WTC11 (cell line): ENCODE results near the gene EIF4ENIF1. TPM values are rescaled to one million over a fixed set of nuclear protein-coding genes. Genes with fewer than 3 reads are reported as not detected.

ENCODE experiments used
- ATAC-seq: fragments of 200-7000 bp; cut with Tn5 transposase; 2 replicates; pipeline ENCODE4 v1.10.0; 2021; ENCODE audit warnings: mild to moderate bottlenecking, moderate library complexity
- CTCF ChIA-PET: fragments of 300-600 bp; sonication (Branson Sonifier 250); formaldehyde crosslinking; loops from one replicate; lab custom pipeline; 2021; ENCODE audit warnings: antibody characterized with exemption; lab: Charles Lee
- POLR2A ChIA-PET: fragments of 350-600 bp; sonication (Branson Sonifier 250); formaldehyde crosslinking; loops from one replicate; lab custom pipeline; 2021; ENCODE audit warnings: antibody characterized with exemption; lab: Charles Lee
- DNase-seq: peaks from one replicate; pipeline ENCODE4 v3.0.0; 2021; ENCODE audit warnings: low spot score
- H3K27ac Mint-ChIP-seq: 2 replicates; pipeline ENCODE4 v1.8.0; 2021; ENCODE audit warnings: mixed read lengths
- H3K27me3 Mint-ChIP-seq: 2 replicates; pipeline ENCODE4 v1.8.0; 2021; ENCODE audit warnings: low read depth, mild to moderate bottlenecking, moderate library complexity, mixed read lengths
- H3K36me3 Mint-ChIP-seq: 2 replicates; pipeline ENCODE4 v1.8.0; 2021; ENCODE audit warnings: mixed read lengths
- H3K4me1 Mint-ChIP-seq: 2 replicates; pipeline ENCODE4 v1.8.0; 2022; ENCODE audit warnings: mixed read lengths
- H3K4me3 Mint-ChIP-seq: 2 replicates; pipeline ENCODE4 v1.8.0; 2021; ENCODE audit warnings: mild to moderate bottlenecking, moderate library complexity, mixed read lengths
- H3K9me3 Mint-ChIP-seq: 2 replicates; pipeline ENCODE4 v1.8.0; 2021; ENCODE audit warnings: mixed read lengths
- ATF1 ChIP-seq: sonication (generic); formaldehyde crosslinking; IDR thresholded peaks from 2 replicates; pipeline ENCODE4 v1.8.1; 2023; ENCODE audit warnings: mild to moderate bottlenecking, moderate library complexity, missing genetic modification reagents
- CREB1 ChIP-seq: sonication (generic); formaldehyde crosslinking; IDR thresholded peaks from 2 replicates; pipeline ENCODE4 v1.8.0; 2023; ENCODE audit warnings: mild to moderate bottlenecking, missing genetic modification reagents
- ETV6 ChIP-seq: sonication (generic); formaldehyde crosslinking; IDR thresholded peaks from 2 replicates; pipeline ENCODE4 v1.8.1; 2022; ENCODE audit warnings: mild to moderate bottlenecking, missing genetic modification reagents
- GABPB1 ChIP-seq: sonication (generic); formaldehyde crosslinking; IDR thresholded peaks from 2 replicates; pipeline ENCODE4 v1.8.1; 2023; ENCODE audit warnings: mild to moderate bottlenecking, missing genetic modification reagents
- GRHL2 ChIP-seq: fragments of 250-450 bp; sonication (Bioruptor Pico); IDR thresholded peaks from 2 replicates; pipeline ENCODE4 v1.8.0; 2022; ENCODE audit warnings: mild to moderate bottlenecking, moderate library complexity; ENCODE audit not compliant: insufficient replicate concordance, severe bottlenecking
- GTF2I ChIP-seq: fragments of 250-450 bp; sonication (Bioruptor Pico); conservative IDR thresholded peaks from 2 replicates; pipeline ENCODE4 v1.4.0; 2021; ENCODE audit warnings: mild to moderate bottlenecking
- HMGXB4 ChIP-seq: sonication (generic); formaldehyde crosslinking; IDR thresholded peaks from 2 replicates; pipeline ENCODE4 v1.8.1; 2023; ENCODE audit warnings: mild to moderate bottlenecking, moderate library complexity, missing genetic modification reagents
- IRF2 ChIP-seq: sonication (generic); formaldehyde crosslinking; IDR thresholded peaks from 2 replicates; pipeline ENCODE4 v1.8.0; 2022; ENCODE audit warnings: low read depth, missing genetic modification reagents, borderline replicate concordance
- JAZF1 ChIP-seq: fragments of 250-450 bp; sonication (Bioruptor Pico); IDR thresholded peaks from 2 replicates; pipeline ENCODE4 v1.9.0; 2021; ENCODE audit warnings: moderate library complexity, mild to moderate bottlenecking, inconsistent platforms
- MXD4 ChIP-seq: fragments of 250-450 bp; sonication (Bioruptor Pico); IDR thresholded peaks from 2 replicates; pipeline ENCODE4 v1.8.0; 2021; ENCODE audit warnings: mild to moderate bottlenecking, moderate library complexity, borderline replicate concordance
- NR1H2 ChIP-seq: sonication (generic); formaldehyde crosslinking; IDR thresholded peaks from 2 replicates; pipeline ENCODE4 v1.9.0; 2021; ENCODE audit warnings: mild to moderate bottlenecking, moderate library complexity, missing genetic modification reagents
- SMAD4 ChIP-seq: sonication (generic); formaldehyde crosslinking; IDR thresholded peaks from 2 replicates; pipeline ENCODE4 v1.8.0; 2022; ENCODE audit warnings: mild to moderate bottlenecking, missing genetic modification reagents
- SP1 ChIP-seq: sonication (generic); formaldehyde crosslinking; conservative IDR thresholded peaks from 2 replicates; pipeline ENCODE4 v1.8.1; 2022; ENCODE audit warnings: missing genetic modification reagents
- TEAD1 ChIP-seq: sonication (generic); formaldehyde crosslinking; IDR thresholded peaks from 2 replicates; pipeline ENCODE4 v1.8.0; 2022; ENCODE audit warnings: mild to moderate bottlenecking, missing genetic modification reagents
- TEAD4 ChIP-seq: sonication (generic); formaldehyde crosslinking; IDR thresholded peaks from 2 replicates; pipeline ENCODE4 v1.8.0; 2022; ENCODE audit warnings: mild to moderate bottlenecking, missing genetic modification reagents
- ZNF138 ChIP-seq: sonication (generic); formaldehyde crosslinking; conservative IDR thresholded peaks from 2 replicates; pipeline ENCODE4 v1.8.1; 2022; ENCODE audit warnings: mild to moderate bottlenecking, moderate library complexity, missing genetic modification reagents
- ZNF232 ChIP-seq: sonication (generic); formaldehyde crosslinking; IDR thresholded peaks from 2 replicates; pipeline ENCODE4 v1.8.0; 2022; ENCODE audit warnings: mild to moderate bottlenecking, missing genetic modification reagents
- ZNF423 ChIP-seq: fragments of 250-450 bp; sonication (Bioruptor Pico); IDR thresholded peaks from 2 replicates; pipeline ENCODE4 v2.1.2; 2022; ENCODE audit warnings: mild to moderate bottlenecking, moderate library complexity
- ZNF512 ChIP-seq: sonication (generic); formaldehyde crosslinking; IDR thresholded peaks from 2 replicates; pipeline ENCODE4 v1.8.1; 2022; ENCODE audit warnings: missing genetic modification reagents, borderline replicate concordance
- ZNF532 ChIP-seq: fragments of 250-450 bp; sonication (Bioruptor Pico); IDR thresholded peaks from 2 replicates; pipeline ENCODE4 v1.9.0; 2021; ENCODE audit warnings: mild to moderate bottlenecking, borderline replicate concordance
- total RNA-seq: library from RNA; stranded (reverse); gene quantifications from 3 replicates; pipeline ENCODE4 v1.2.3, GENCODE V29; 2021
- TF ChIP-seq, protein P1 (sequence below): sonication (generic); formaldehyde crosslinking; IDR thresholded peaks from 2 replicates; pipeline ENCODE4 v1.8.1; 2023; ENCODE audit warnings: mild to moderate bottlenecking, missing genetic modification reagents, moderate library complexity
- TF ChIP-seq, protein P2 (sequence below): fragments of 250-450 bp; sonication (Bioruptor Pico); IDR thresholded peaks from 2 replicates; pipeline ENCODE4 v1.8.0; 2021; ENCODE audit warnings: mild to moderate bottlenecking
- TF ChIP-seq, protein P3 (sequence below): sonication (generic); formaldehyde crosslinking; IDR thresholded peaks from 2 replicates; pipeline ENCODE4 v1.8.0; 2022; ENCODE audit warnings: mild to moderate bottlenecking, missing genetic modification reagents

Gene EIF4ENIF1
- total RNA-seq, 1 experiment from 2014 or later: 22.8 TPM

- Mint-ChIP-seq H3K27ac (no peak overlapping the region), H3K9me3 (no peaks in the 10 kb centered on the region), H3K4me3 (no peak overlapping the region), H3K36me3 (peaks cover 42% of the 10 kb centered on the region), H3K27me3 (no peaks in the 10 kb centered on the region), H3K4me1 (no peaks in the 10 kb centered on the region)
- peak; percentile 39; the same call in 1 of the 2 replicates for ATAC-seq
- CTCF ChIA-PET: interaction anchor here (0.6 to 1.2 kb wide), 3 partner anchors 9 to 223 kb away, joined by 4 to 5 read pairs (median 4); no protein-coding TSS in a partner anchor
- no peak for DNase-seq
- TF ChIP-seq ZNF232 (CRISPR knock-in tag) (no peak), CREB1 (CRISPR knock-in tag) (no peak), JAZF1 (CRISPR knock-in tag) (no peak), HMGXB4 (CRISPR knock-in tag) (no peak), MXD4 (CRISPR knock-in tag) (no peak), ZNF423 (no peak), SP1 (CRISPR knock-in tag) (no peak), TEAD4 (CRISPR knock-in tag) (no peak), GTF2I (CRISPR knock-in tag) (no peak), GABPB1 (no peak), SMAD4 (CRISPR knock-in tag) (no peak), NR1H2 (no peak), TEAD1 (no peak)
- TF ChIP-seq, protein P1, sequence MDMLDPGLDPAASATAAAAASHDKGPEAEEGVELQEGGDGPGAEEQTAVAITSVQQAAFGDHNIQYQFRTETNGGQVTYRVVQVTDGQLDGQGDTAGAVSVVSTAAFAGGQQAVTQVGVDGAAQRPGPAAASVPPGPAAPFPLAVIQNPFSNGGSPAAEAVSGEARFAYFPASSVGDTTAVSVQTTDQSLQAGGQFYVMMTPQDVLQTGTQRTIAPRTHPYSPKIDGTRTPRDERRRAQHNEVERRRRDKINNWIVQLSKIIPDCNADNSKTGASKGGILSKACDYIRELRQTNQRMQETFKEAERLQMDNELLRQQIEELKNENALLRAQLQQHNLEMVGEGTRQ: no peak
- POLR2A ChIA-PET: no interaction called here
Observed at GRCh38 chr22:31442768-31443489, 46.7 kb downstream of the EIF4ENIF1 start.

GRCh38 chr22:31441652-31442051, 48.0 kb downstream of the EIF4ENIF1 start:
- no peak overlapping the region for H3K4me3 Mint-ChIP-seq
- H3K4me1 Mint-ChIP-seq: no peaks in the 10 kb centered on the region
- ATAC-seq (no peak), DNase-seq (no peak)
- no peak overlapping the region for H3K27ac Mint-ChIP-seq
- CTCF ChIA-PET: no interaction called here
- H3K9me3 Mint-ChIP-seq: no peaks in the 10 kb centered on the region
- H3K36me3 Mint-ChIP-seq: peaks cover 47% of the 10 kb centered on the region
- POLR2A ChIA-PET: no interaction called here
- no peaks in the 10 kb centered on the region for H3K27me3 Mint-ChIP-seq
- TF ChIP-seq ATF1 (CRISPR knock-in tag) (no peak), SP1 (CRISPR knock-in tag) (no peak), ZNF232 (CRISPR knock-in tag) (no peak), GRHL2 (no peak), ZNF138 (CRISPR knock-in tag) (no peak), ZNF512 (CRISPR knock-in tag) (no peak), ETV6 (CRISPR knock-in tag) (no peak), ZNF532 (CRISPR knock-in tag) (no peak), IRF2 (CRISPR knock-in tag) (no peak)
- TF ChIP-seq, protein P2, sequence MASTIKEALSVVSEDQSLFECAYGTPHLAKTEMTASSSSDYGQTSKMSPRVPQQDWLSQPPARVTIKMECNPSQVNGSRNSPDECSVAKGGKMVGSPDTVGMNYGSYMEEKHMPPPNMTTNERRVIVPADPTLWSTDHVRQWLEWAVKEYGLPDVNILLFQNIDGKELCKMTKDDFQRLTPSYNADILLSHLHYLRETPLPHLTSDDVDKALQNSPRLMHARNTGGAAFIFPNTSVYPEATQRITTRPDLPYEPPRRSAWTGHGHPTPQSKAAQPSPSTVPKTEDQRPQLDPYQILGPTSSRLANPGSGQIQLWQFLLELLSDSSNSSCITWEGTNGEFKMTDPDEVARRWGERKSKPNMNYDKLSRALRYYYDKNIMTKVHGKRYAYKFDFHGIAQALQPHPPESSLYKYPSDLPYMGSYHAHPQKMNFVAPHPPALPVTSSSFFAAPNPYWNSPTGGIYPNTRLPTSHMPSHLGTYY (CRISPR knock-in tag): no peak
- TF ChIP-seq, protein P3, sequence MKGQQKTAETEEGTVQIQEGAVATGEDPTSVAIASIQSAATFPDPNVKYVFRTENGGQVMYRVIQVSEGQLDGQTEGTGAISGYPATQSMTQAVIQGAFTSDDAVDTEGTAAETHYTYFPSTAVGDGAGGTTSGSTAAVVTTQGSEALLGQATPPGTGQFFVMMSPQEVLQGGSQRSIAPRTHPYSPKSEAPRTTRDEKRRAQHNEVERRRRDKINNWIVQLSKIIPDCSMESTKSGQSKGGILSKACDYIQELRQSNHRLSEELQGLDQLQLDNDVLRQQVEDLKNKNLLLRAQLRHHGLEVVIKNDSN (CRISPR knock-in tag): no peak
